ENCODE measurements around the gene MLF1.

Gene MLF1

DNA sequence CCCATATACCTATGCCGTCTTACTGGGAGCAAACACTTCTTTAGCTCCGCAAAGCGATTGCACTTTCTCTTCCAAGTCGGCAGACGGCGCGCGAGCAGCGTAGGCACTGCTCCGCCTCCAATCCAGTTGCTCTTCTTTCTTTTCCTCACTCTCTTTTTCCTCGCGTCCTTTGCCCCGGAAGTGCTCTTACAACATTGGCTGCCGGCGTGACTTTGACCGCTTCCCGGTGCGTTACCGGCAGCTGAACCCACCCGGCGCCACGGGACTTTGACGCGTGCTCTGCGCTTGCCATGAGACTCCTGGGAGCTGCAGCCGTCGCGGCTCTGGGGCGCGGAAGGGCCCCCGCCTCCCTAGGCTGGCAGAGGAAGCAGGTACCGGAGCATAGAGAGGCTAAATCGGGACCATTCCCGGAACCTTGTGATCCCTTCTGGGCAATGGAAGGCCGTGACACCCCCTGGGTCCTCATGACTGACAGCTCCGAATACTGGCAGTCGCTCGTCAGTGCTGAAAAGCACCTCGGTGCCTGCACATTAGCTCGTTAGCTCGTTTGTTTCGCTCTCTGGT is 73.4 kb downstream of the MLF1 start, which contains the start of gene GFM1 (continued):
- TF ChIP-seq, protein P1, sequence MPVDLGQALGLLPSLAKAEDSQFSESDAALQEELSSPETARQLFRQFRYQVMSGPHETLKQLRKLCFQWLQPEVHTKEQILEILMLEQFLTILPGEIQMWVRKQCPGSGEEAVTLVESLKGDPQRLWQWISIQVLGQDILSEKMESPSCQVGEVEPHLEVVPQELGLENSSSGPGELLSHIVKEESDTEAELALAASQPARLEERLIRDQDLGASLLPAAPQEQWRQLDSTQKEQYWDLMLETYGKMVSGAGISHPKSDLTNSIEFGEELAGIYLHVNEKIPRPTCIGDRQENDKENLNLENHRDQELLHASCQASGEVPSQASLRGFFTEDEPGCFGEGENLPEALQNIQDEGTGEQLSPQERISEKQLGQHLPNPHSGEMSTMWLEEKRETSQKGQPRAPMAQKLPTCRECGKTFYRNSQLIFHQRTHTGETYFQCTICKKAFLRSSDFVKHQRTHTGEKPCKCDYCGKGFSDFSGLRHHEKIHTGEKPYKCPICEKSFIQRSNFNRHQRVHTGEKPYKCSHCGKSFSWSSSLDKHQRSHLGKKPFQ (tag by site-specific recombination; IDR thresholded peaks at IDR 0.05) = no peak
- TF ChIP-seq ZNF266 (tag by site-specific recombination; IDR thresholded peaks at IDR 0.05; ENCODE audit: low read depth) = no peak
- no peak for TF ChIP-seq ZNF791 (tag by site-specific recombination; IDR thresholded peaks at IDR 0.05)
- TF ChIP-seq ZNF776 (tag by site-specific recombination; IDR thresholded peaks at IDR 0.05; ENCODE audit: borderline replicate concordance) = no peak
- TF ChIP-seq ZNF544 (tag by site-specific recombination; IDR thresholded peaks at IDR 0.05) = no peak
- TF ChIP-seq, protein P2, sequence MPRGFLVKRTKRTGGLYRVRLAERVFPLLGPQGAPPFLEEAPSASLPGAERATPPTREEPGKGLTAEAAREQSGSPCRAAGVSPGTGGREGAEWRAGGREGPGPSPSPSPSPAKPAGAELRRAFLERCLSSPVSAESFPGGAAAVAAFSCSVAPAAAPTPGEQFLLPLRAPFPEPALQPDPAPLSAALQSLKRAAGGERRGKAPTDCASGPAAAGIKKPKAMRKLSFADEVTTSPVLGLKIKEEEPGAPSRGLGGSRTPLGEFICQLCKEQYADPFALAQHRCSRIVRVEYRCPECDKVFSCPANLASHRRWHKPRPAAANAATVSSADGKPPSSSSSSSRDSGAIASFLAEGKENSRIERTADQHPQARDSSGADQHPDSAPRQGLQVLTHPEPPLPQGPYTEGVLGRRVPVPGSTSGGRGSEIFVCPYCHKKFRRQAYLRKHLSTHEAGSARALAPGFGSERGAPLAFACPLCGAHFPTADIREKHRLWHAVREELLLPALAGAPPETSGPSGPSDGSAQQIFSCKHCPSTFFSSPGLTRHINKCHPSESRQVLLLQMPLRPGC (tag by site-specific recombination; IDR thresholded peaks at IDR 0.05) = 0 out of 2 replicates have a peak, but pooled peaks have one; percentile 51
- no peak for TF ChIP-seq ZNF600 (tag by site-specific recombination; IDR thresholded peaks at IDR 0.05)
- TF ChIP-seq RBAK (tag by site-specific recombination; IDR thresholded peaks at IDR 0.05) = no peak
- no peak for TF ChIP-seq ZNF274 (IDR thresholded peaks at IDR 0.05; ENCODE audit: low read length)
- no peak for TF ChIP-seq ZNF274 (tag by site-specific recombination; IDR thresholded peaks at IDR 0.05; ENCODE audit: borderline replicate concordance)
- TF ChIP-seq, protein P3, sequence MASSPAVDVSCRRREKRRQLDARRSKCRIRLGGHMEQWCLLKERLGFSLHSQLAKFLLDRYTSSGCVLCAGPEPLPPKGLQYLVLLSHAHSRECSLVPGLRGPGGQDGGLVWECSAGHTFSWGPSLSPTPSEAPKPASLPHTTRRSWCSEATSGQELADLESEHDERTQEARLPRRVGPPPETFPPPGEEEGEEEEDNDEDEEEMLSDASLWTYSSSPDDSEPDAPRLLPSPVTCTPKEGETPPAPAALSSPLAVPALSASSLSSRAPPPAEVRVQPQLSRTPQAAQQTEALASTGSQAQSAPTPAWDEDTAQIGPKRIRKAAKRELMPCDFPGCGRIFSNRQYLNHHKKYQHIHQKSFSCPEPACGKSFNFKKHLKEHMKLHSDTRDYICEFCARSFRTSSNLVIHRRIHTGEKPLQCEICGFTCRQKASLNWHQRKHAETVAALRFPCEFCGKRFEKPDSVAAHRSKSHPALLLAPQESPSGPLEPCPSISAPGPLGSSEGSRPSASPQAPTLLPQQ (tag by site-specific recombination; IDR thresholded peaks at IDR 0.05) = peak; percentile 64; the same call in 1 of the 2 replicates
- TF ChIP-seq ZNF350 (tag by site-specific recombination; IDR thresholded peaks at IDR 0.05) = no peak
- no peak for TF ChIP-seq GFI1B (tag by site-specific recombination; IDR thresholded peaks at IDR 0.05)
- 0 out of 2 replicates have a peak, but pooled peaks have one; percentile 24 for TF ChIP-seq KLF9 (tag by site-specific recombination; IDR thresholded peaks at IDR 0.05; ENCODE audit: low read depth)
- TF ChIP-seq, protein P4, sequence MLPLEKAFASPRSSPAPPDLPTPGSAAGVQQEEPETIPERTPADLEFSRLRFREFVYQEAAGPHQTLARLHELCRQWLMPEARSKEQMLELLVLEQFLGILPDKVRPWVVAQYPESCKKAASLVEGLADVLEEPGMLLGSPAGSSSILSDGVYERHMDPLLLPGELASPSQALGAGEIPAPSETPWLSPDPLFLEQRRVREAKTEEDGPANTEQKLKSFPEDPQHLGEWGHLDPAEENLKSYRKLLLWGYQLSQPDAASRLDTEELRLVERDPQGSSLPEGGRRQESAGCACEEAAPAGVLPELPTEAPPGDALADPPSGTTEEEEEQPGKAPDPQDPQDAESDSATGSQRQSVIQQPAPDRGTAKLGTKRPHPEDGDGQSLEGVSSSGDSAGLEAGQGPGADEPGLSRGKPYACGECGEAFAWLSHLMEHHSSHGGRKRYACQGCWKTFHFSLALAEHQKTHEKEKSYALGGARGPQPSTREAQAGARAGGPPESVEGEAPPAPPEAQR (tag by site-specific recombination; IDR thresholded peaks at IDR 0.05) = no peak
- peak; percentile 35; the same call in 1 of the 2 replicates for TF ChIP-seq ZNF341 (tag by site-specific recombination; IDR thresholded peaks at IDR 0.05; ENCODE audit: low read depth)
- TF ChIP-seq ZNF521 (tag by site-specific recombination; IDR thresholded peaks at IDR 0.05) = no peak
- no peak for TF ChIP-seq ZNF223 (tag by site-specific recombination; IDR thresholded peaks at IDR 0.05)
- TF ChIP-seq ZNF394 (tag by site-specific recombination; IDR thresholded peaks at IDR 0.05; ENCODE audit: borderline replicate concordance) = peak; percentile 73; the same call in 1 of the 2 replicates
- TF ChIP-seq ZNF416 (tag by site-specific recombination; IDR thresholded peaks at IDR 0.05) = no peak
- TF ChIP-seq ZNF155 (tag by site-specific recombination; IDR thresholded peaks at IDR 0.05) = no peak
- TF ChIP-seq ZNF211 (tag by site-specific recombination; IDR thresholded peaks at IDR 0.05; ENCODE audit: low read depth) = no peak
- no peak for TF ChIP-seq ZNF670 (tag by site-specific recombination; IDR thresholded peaks at IDR 0.05; ENCODE audit: low read depth)
- TF ChIP-seq, protein P5, sequence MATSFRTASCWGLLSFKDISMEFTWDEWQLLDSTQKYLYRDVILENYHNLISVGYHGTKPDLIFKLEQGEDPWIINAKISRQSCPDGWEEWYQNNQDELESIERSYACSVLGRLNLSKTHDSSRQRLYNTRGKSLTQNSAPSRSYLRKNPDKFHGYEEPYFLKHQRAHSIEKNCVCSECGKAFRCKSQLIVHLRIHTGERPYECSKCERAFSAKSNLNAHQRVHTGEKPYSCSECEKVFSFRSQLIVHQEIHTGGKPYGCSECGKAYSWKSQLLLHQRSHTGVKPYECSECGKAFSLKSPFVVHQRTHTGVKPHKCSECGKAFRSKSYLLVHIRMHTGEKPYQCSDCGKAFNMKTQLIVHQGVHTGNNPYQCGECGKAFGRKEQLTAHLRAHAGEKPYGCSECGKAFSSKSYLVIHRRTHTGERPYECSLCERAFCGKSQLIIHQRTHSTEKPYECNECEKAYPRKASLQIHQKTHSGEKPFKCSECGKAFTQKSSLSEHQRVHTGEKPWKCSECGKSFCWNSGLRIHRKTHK (tag by site-specific recombination; IDR thresholded peaks at IDR 0.05) = no peak
- TF ChIP-seq YY1 (tag by site-specific recombination; IDR thresholded peaks at IDR 0.05) = 0 out of 2 replicates have a peak, but pooled peaks have one; percentile 39
- peak; percentile 84 for TF ChIP-seq ZXDB (tag by site-specific recombination; IDR thresholded peaks at IDR 0.05)
- TF ChIP-seq, protein P6, sequence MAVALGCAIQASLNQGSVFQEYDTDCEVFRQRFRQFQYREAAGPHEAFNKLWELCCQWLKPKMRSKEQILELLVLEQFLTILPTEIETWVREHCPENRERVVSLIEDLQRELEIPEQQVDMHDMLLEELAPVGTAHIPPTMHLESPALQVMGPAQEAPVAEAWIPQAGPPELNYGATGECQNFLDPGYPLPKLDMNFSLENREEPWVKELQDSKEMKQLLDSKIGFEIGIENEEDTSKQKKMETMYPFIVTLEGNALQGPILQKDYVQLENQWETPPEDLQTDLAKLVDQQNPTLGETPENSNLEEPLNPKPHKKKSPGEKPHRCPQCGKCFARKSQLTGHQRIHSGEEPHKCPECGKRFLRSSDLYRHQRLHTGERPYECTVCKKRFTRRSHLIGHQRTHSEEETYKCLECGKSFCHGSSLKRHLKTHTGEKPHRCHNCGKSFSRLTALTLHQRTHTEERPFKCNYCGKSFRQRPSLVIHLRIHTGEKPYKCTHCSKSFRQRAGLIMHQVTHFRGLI (tag by site-specific recombination; IDR thresholded peaks at IDR 0.05) = no peak
- no peak for TF ChIP-seq SALL2 (tag by site-specific recombination; IDR thresholded peaks at IDR 0.05; ENCODE audit: borderline replicate concordance)
- TF ChIP-seq, protein P7, sequence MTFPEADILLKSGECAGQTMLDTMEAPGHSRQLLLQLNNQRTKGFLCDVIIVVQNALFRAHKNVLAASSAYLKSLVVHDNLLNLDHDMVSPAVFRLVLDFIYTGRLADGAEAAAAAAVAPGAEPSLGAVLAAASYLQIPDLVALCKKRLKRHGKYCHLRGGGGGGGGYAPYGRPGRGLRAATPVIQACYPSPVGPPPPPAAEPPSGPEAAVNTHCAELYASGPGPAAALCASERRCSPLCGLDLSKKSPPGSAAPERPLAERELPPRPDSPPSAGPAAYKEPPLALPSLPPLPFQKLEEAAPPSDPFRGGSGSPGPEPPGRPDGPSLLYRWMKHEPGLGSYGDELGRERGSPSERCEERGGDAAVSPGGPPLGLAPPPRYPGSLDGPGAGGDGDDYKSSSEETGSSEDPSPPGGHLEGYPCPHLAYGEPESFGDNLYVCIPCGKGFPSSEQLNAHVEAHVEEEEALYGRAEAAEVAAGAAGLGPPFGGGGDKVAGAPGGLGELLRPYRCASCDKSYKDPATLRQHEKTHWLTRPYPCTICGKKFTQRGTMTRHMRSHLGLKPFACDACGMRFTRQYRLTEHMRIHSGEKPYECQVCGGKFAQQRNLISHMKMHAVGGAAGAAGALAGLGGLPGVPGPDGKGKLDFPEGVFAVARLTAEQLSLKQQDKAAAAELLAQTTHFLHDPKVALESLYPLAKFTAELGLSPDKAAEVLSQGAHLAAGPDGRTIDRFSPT (tag by site-specific recombination; IDR thresholded peaks at IDR 0.05) = no peak

Measured in HEK293 (cell line).